HFF-Myc (cell line): ENCODE measurements around the gene EEA1.

Source experiments
- DNase-seq: peaks from one replicate; pipeline ENCODE4 v3.0.0-alpha.2; 2011; ENCODE audit warnings: low read depth; ENCODE audit errors: extremely low read depth
- H3K4me3 ChIP-seq: replicated peaks from 2 replicates; pipeline ENCODE4 v1.5.1; 2011; ENCODE audit warnings: low read depth, mild to moderate bottlenecking, control low read depth, low read length
- TF ChIP-seq, protein P1 (sequence below): IDR thresholded peaks from 2 replicates; pipeline ENCODE4 v1.5.1; 2012; ENCODE audit warnings: mild to moderate bottlenecking, low read depth, low read length, control low read depth; ENCODE audit errors: missing control alignments

Gene EEA1

DNA sequence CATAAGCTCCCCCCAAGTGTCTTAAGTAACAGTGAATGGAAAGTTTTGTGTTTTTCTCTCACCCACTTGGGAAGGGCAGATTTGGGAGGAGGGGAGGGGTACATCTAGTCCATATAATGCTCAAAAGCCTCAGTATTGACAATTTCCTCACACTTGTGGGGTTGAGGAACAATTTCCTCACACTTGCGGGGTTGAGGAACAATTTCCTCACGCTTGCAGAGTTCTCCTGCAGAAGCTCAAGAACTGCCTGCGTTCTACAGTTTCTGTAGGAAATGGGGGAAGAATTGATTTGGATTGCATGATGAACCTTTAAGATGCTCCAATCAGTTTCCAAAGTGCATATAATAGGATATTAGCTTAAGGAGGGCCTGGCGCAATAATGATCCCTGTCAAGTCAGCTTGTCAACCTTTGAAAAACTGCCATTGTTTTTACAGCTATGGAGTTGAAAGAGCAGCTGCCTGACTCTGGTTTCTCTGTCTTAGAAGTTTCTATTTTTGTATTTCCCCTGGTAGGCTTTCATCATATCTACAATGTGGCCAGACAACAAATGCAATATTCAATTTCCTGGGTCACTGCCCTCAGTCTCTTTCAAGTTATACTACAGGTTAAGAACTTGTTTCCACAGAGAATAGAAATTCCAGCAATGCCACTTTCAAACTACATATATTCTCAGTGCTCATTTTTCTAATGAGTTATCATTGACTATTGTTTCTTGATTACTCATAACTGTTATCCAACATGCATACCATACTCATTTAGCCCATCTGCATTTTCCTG, 159.8 kb downstream of the EEA1 start:
- H3K4me3 ChIP-seq: no peak overlapping the region
- no peak for DNase-seq
- TF ChIP-seq, protein P1, sequence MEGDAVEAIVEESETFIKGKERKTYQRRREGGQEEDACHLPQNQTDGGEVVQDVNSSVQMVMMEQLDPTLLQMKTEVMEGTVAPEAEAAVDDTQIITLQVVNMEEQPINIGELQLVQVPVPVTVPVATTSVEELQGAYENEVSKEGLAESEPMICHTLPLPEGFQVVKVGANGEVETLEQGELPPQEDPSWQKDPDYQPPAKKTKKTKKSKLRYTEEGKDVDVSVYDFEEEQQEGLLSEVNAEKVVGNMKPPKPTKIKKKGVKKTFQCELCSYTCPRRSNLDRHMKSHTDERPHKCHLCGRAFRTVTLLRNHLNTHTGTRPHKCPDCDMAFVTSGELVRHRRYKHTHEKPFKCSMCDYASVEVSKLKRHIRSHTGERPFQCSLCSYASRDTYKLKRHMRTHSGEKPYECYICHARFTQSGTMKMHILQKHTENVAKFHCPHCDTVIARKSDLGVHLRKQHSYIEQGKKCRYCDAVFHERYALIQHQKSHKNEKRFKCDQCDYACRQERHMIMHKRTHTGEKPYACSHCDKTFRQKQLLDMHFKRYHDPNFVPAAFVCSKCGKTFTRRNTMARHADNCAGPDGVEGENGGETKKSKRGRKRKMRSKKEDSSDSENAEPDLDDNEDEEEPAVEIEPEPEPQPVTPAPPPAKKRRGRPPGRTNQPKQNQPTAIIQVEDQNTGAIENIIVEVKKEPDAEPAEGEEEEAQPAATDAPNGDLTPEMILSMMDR: no peak

DNA sequence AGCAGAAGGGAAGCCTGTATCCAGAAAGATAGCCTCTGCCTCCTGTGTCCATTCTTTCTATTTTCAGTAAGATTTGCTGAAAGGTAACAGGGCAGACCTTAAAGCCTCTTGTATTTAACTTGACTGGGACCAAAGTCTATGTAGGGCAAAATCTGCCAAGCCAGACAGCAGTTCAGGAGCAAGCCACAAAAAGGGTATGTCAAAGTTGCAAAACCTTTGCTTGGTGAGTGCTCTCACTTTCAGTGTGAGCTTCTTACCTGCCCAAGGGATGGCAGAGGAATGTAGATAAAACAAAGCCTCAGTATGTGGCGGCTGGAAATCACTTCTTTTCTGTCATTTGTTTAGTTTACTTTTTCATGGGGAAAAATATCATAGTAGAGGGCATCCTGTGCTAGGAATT, 163.2 kb downstream of the EEA1 start:
- TF ChIP-seq, protein P1: no peak
- no peak overlapping the region for H3K4me3 ChIP-seq
- DNase-seq: no peak

DNA sequence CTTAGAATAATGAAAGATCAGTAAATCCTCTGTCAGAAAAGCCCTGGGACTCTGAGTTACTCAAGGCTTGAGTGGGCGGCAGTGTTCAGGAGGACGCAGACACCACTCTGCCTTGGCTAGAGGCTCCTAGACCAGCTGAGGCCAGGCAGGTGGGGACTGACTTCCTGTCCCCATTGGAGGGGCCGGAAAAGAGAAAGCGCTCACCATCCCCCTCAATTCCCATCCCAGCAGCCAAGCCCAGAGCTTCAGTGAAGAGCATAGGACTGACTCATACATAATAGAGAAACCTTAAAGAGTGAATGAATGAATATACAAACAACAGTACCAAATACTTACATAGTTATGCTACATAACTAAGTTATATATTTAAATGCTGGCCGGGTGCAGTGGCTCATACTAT, 164.3 kb downstream of the EEA1 start:
- TF ChIP-seq, protein P1: no peak
- DNase-seq: no peak
- no peak overlapping the region for H3K4me3 ChIP-seq

DNA sequence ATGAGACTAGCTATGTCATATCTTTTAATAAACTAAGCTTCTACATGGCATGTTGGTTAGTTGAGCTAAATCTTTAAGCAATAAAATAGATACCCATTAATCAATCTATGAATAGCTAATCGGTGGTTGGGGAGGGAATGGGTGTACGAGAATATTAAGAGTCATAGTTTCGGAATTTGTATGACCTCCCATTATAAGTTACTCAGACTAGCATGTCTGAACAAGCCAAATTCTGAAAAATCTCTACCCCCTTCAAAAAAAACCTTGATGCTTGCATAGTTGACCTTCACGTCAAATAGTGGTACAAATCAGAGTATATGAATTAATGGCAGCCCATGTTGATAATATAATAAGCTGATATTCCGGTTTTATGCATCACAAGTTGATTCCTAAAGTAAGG, 166.3 kb downstream of the EEA1 start:
- TF ChIP-seq, protein P1: no peak
- DNase-seq: no peak

DNA sequence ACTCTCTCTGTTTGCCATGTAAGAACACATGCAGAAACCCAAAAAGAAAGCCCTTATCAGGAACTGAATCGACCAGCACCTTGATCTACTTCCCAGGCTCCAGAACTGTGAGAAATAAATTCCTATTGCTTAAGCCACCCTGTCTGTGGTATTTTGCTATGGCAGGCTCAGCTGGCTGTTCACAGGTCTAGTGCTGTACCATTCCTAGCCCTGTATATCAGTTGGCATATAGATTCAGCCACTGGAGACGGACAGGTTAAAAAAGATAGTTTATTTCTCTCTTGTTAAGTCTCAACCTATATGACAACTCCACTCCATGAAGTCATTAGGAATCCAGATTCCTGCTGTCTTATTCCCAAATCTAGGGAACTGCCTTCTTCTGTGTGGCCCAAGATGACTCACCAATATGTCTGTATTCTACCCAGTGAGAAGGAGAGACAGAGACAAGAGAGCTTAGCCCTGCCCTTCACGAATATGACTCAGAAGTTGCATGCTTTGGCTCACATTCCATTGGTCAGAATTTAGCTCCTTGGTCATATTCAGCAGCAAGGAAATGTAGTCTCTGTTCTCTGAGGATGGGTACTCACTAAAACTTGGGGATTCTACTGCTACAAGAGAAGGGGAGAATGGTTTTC, 169.3 kb downstream of the EEA1 start:
- DNase-seq: peak; percentile 90
- TF ChIP-seq, protein P1: no peak
- H3K4me3 ChIP-seq: no peak overlapping the region

More for the DNA sequence above, 166.3 kb downstream of the EEA1 start:
- H3K4me3 ChIP-seq: no peak overlapping the region

DNA sequence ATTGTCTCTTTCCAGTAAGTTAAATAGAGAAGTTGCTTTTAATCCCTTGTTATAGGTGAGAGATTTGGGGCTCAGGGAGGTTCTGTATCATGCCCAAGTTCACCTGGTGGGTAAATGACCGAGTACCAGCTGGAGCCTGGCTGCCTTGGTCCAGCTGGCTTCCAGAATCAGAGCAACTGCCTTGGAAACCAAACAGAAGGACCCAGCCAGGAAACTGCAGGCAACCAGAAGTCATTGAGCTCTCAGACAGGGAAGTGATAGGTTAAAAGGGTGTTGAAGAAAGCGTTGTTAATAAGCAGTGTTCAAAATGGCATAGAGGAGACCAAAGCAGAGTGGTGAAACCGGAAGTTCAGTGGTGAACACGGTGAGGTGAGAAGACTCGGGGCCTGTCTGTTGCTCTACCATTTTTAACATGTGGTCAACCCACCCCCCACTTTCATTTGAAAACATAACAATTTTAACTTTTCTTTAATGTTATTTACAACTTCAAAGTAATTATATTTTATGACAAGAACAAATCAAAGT, 171.4 kb downstream of the EEA1 start:
- TF ChIP-seq, protein P1: no peak
- H3K4me3 ChIP-seq: no peak overlapping the region
- no peak for DNase-seq
